Activated CD4-positive, alpha-beta T cell treated with anti-CD3 and anti-CD28 coated beads, Interleukin-2, amount 10 ng/mL, durations not matched to agents 7 days and 5 days (primary cell): ENCODE measurements around the gene GABBR2. TPM values are rescaled to one million over a fixed set of nuclear protein-coding genes. Genes with fewer than 3 reads are reported as not detected.

Source experiments
- CTCF ChIA-PET: fragments of 350-600 bp; sonication (Branson Sonifier 250); formaldehyde crosslinking; loops from one replicate; lab custom pipeline; 2021; ENCODE audit warnings: antibody characterized with exemption; lab: Charles Lee
- POLR2A ChIA-PET: fragments of 350-600 bp; sonication (Branson Sonifier 250); formaldehyde crosslinking; loops from one replicate; lab custom pipeline; 2021; ENCODE audit warnings: antibody characterized with exemption; lab: Charles Lee
- DNase-seq: peaks from one replicate; pipeline ENCODE4 v3.0.0-alpha.2; 2020
- H3K27ac Mint-ChIP-seq: one replicate; pipeline ENCODE4 v1.8.0; 2021; ENCODE audit warnings: mild to moderate bottlenecking, moderate library complexity, mixed read lengths
- H3K27me3 Mint-ChIP-seq: one replicate; pipeline ENCODE4 v1.8.0; 2021; ENCODE audit warnings: mixed read lengths
- H3K36me3 Mint-ChIP-seq: one replicate; pipeline ENCODE4 v1.8.0; 2021; ENCODE audit warnings: low read depth, mixed read lengths
- H3K4me1 Mint-ChIP-seq: one replicate; pipeline ENCODE4 v1.8.0; 2021; ENCODE audit warnings: mixed read lengths
- H3K4me3 Mint-ChIP-seq: one replicate; pipeline ENCODE4 v1.8.0; 2021; ENCODE audit warnings: mild to moderate bottlenecking, moderate library complexity, mixed read lengths
- H3K9me3 Mint-ChIP-seq: one replicate; pipeline ENCODE4 v1.8.0; 2021; ENCODE audit warnings: mixed read lengths
- total RNA-seq, 2 experiments: library from RNA; stranded (reverse); gene quantifications; one replicate each; pipeline ENCODE4 v1.2.3, GENCODE V29; 2021

GABBR2 gene
- total RNA-seq, 2 experiments from 2014 or later = not detected

- Mint-ChIP-seq H3K36me3 (peaks cover 3% of the 10 kb centered on the region), H3K9me3 (peaks cover 14% of the 10 kb centered on the region), H3K27ac (no peak overlapping the region), H3K4me1 (no peaks in the 10 kb centered on the region), H3K4me3 (no peak overlapping the region), H3K27me3 (peaks cover 2% of the 10 kb centered on the region)
- ChIA-PET POLR2A (no interaction called here), CTCF (no interaction called here)
- no peak for DNase-seq
Measured at GRCh38 chr9:98365781-98366180, 343.0 kb downstream of the GABBR2 start.

- no peaks in the 10 kb centered on the region for H3K4me1 Mint-ChIP-seq
- CTCF ChIA-PET = interaction anchor here (1.8 kb wide), 1 partner anchor 10 kb away, joined by 4 read pairs; no protein-coding TSS in a partner anchor
- H3K27ac Mint-ChIP-seq = no peak overlapping the region
- peak; percentile 32 for DNase-seq
- H3K9me3 Mint-ChIP-seq = peaks cover 14% of the 10 kb centered on the region
- H3K27me3 Mint-ChIP-seq = peaks cover 2% of the 10 kb centered on the region
- no peak overlapping the region for H3K4me3 Mint-ChIP-seq
- peaks cover 3% of the 10 kb centered on the region for H3K36me3 Mint-ChIP-seq
- POLR2A ChIA-PET = no interaction called here
Measured at GRCh38 chr9:98365227-98365669, 343.5 kb downstream of the GABBR2 start.

GRCh38 chr9:98364086-98364485 is 344.6 kb downstream of the GABBR2 start:
- Mint-ChIP-seq H3K36me3 (peaks cover 3% of the 10 kb centered on the region), H3K9me3 (peaks cover 14% of the 10 kb centered on the region), H3K4me3 (no peak overlapping the region), H3K4me1 (no peaks in the 10 kb centered on the region), H3K27ac (no peak overlapping the region), H3K27me3 (peaks cover 2% of the 10 kb centered on the region)
- ChIA-PET CTCF (interaction anchor here (0.6 to 1.8 kb wide), 3 partner anchors 11 to 1042 kb away, joined by 3 to 4 read pairs (median 4); no protein-coding TSS in a partner anchor), POLR2A (no interaction called here)
- no peak for DNase-seq

- CTCF ChIA-PET = interaction anchor here (0.6 to 1.8 kb wide), 2 partner anchors 12 to 1043 kb away, joined by 3 to 4 read pairs; no protein-coding TSS in a partner anchor
- no peak for DNase-seq
- Mint-ChIP-seq H3K9me3 (peaks cover 14% of the 10 kb centered on the region), H3K4me1 (no peaks in the 10 kb centered on the region), H3K27me3 (peaks cover 2% of the 10 kb centered on the region), H3K36me3 (peaks cover 3% of the 10 kb centered on the region), H3K27ac (no peak overlapping the region), H3K4me3 (no peak overlapping the region)
- POLR2A ChIA-PET = no interaction called here
Measured at GRCh38 chr9:98363644-98364043, 345.1 kb downstream of the GABBR2 start.

- Mint-ChIP-seq H3K27ac (no peak overlapping the region), H3K4me3 (no peak overlapping the region), H3K4me1 (no peaks in the 10 kb centered on the region), H3K27me3 (no peaks in the 10 kb centered on the region), H3K9me3 (peaks cover 14% of the 10 kb centered on the region), H3K36me3 (peaks cover 3% of the 10 kb centered on the region)
- no peak for DNase-seq
- CTCF ChIA-PET = no interaction called here
- POLR2A ChIA-PET = no interaction called here
Measured at GRCh38 chr9:98362624-98363252, 346.0 kb downstream of the GABBR2 start.

GRCh38 chr9:98361645-98362044 is 347.1 kb downstream of the GABBR2 start:
- peaks cover 3% of the 10 kb centered on the region for H3K36me3 Mint-ChIP-seq
- H3K4me3 Mint-ChIP-seq = no peak overlapping the region
- no peak overlapping the region for H3K27ac Mint-ChIP-seq
- H3K4me1 Mint-ChIP-seq = no peaks in the 10 kb centered on the region
- DNase-seq = no peak
- ChIA-PET POLR2A (no interaction called here), CTCF (no interaction called here)
- H3K9me3 Mint-ChIP-seq = peaks cover 13% of the 10 kb centered on the region
- H3K27me3 Mint-ChIP-seq = no peaks in the 10 kb centered on the region

- Mint-ChIP-seq H3K27me3 (peaks cover 5% of the 10 kb centered on the region), H3K9me3 (peaks cover 3% of the 10 kb centered on the region), H3K27ac (no peak overlapping the region), H3K4me1 (no peaks in the 10 kb centered on the region), H3K36me3 (peaks cover 3% of the 10 kb centered on the region), H3K4me3 (no peak overlapping the region)
- ChIA-PET CTCF (no interaction called here), POLR2A (no interaction called here)
- DNase-seq = no peak
Measured at GRCh38 chr9:98360176-98360708, 348.5 kb downstream of the GABBR2 start.

GRCh38 chr9:98359569-98359968 is 349.2 kb downstream of the GABBR2 start:
- DNase-seq = no peak
- Mint-ChIP-seq H3K4me1 (no peaks in the 10 kb centered on the region), H3K27me3 (peaks cover 5% of the 10 kb centered on the region), H3K27ac (no peak overlapping the region), H3K9me3 (no peaks in the 10 kb centered on the region), H3K4me3 (no peak overlapping the region), H3K36me3 (no peaks in the 10 kb centered on the region)
- POLR2A ChIA-PET = no interaction called here
- CTCF ChIA-PET = no interaction called here

- no peaks in the 10 kb centered on the region for H3K9me3 Mint-ChIP-seq
- H3K36me3 Mint-ChIP-seq = no peaks in the 10 kb centered on the region
- ChIA-PET POLR2A (no interaction called here), CTCF (no interaction called here)
- H3K4me1 Mint-ChIP-seq = no peaks in the 10 kb centered on the region
- no peak overlapping the region for H3K4me3 Mint-ChIP-seq
- no peak overlapping the region for H3K27ac Mint-ChIP-seq
- peaks cover 7% of the 10 kb centered on the region for H3K27me3 Mint-ChIP-seq
- no peak for DNase-seq
Measured at GRCh38 chr9:98357921-98358535, 350.7 kb downstream of the GABBR2 start.

GRCh38 chr9:98356953-98357690 is 351.6 kb downstream of the GABBR2 start:
- ChIA-PET POLR2A (no interaction called here), CTCF (interaction anchor here (1.0 kb wide), 1 partner anchor 21 kb away, joined by 3 read pairs; no protein-coding TSS in a partner anchor)
- DNase-seq = no peak
- no peaks in the 10 kb centered on the region for H3K9me3 Mint-ChIP-seq
- H3K4me1 Mint-ChIP-seq = no peaks in the 10 kb centered on the region
- H3K4me3 Mint-ChIP-seq = no peak overlapping the region
- no peak overlapping the region for H3K27ac Mint-ChIP-seq
- H3K27me3 Mint-ChIP-seq = peaks cover 10% of the 10 kb centered on the region
- H3K36me3 Mint-ChIP-seq = no peaks in the 10 kb centered on the region

GRCh38 chr9:98356326-98356725 is 352.4 kb downstream of the GABBR2 start:
- Mint-ChIP-seq H3K27ac (no peak overlapping the region), H3K4me3 (no peak overlapping the region), H3K27me3 (peaks cover 17% of the 10 kb centered on the region), H3K9me3 (peaks cover 2% of the 10 kb centered on the region), H3K4me1 (no peaks in the 10 kb centered on the region), H3K36me3 (no peaks in the 10 kb centered on the region)
- ChIA-PET CTCF (interaction anchor here (1.0 kb wide), 1 partner anchor 20 kb away, joined by 3 read pairs; no protein-coding TSS in a partner anchor), POLR2A (no interaction called here)
- no peak for DNase-seq

GRCh38 chr9:98351370-98351769 is 357.4 kb downstream of the GABBR2 start:
- H3K36me3 Mint-ChIP-seq = no peaks in the 10 kb centered on the region
- no peak overlapping the region for H3K27ac Mint-ChIP-seq
- peaks cover 51% of the 10 kb centered on the region for H3K27me3 Mint-ChIP-seq
- POLR2A ChIA-PET = no interaction called here
- no peak overlapping the region for H3K4me3 Mint-ChIP-seq
- no peaks in the 10 kb centered on the region for H3K4me1 Mint-ChIP-seq
- H3K9me3 Mint-ChIP-seq = peaks cover 5% of the 10 kb centered on the region
- CTCF ChIA-PET = no interaction called here
- DNase-seq = no peak

GRCh38 chr9:98347642-98348041 is 361.1 kb downstream of the GABBR2 start:
- H3K27me3 Mint-ChIP-seq = peaks cover 60% of the 10 kb centered on the region
- POLR2A ChIA-PET = no interaction called here
- H3K9me3 Mint-ChIP-seq = peaks cover 5% of the 10 kb centered on the region
- no peaks in the 10 kb centered on the region for H3K4me1 Mint-ChIP-seq
- H3K36me3 Mint-ChIP-seq = no peaks in the 10 kb centered on the region
- H3K4me3 Mint-ChIP-seq = no peak overlapping the region
- DNase-seq = no peak
- CTCF ChIA-PET = no interaction called here
- H3K27ac Mint-ChIP-seq = no peak overlapping the region
